ENCODE results near the gene SRA1.
"Not testable (repeated sequence)": the region's sequence is repeated elsewhere in the genome, so short reads cannot be mapped to it uniquely, and the experiment has no call there.

SRA1 gene

DNA sequence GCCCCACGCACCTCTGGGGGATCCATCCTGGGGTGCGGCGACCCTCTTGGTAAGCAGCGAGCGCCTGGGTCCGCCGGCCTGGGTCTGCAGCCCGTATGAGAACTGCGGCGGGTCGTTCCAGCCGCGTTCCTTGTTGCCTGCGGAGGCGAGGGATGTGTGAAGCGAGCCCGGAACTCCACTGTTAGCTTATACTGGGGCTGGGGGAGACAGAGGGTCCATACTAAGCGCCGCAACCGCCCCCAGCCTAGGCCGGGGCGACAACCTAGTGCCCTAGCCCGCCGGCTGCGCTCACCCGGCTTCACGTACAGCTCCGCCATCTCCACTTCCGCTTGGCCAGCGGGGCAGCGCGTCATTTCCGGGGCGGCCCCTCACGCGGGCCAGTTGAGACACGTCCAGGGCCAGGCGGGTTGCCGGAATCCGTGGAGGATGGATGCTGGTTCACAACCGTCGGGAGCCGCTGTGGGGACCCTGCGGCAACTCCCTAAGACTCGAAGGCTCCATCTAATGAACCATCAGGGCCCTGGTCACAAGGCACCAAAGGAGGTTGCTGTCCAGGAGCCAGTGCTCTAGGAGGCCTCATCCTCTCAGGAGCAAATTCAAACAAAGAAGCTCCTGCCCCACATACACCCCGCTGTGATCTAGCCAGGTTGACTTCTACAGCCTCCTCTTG is at the start of gene SRA1:
SRA1 (minus strand) TSS at position 338 of the 670 bp plus-strand sequence; CDS start at position 317, 21 bp downstream.
- DNase-seq (ENCODE audit: low read depth in 4 of 4, low spot score in 1 of 4), result peak; percentile 59 to 81 (median 76)

DNA sequence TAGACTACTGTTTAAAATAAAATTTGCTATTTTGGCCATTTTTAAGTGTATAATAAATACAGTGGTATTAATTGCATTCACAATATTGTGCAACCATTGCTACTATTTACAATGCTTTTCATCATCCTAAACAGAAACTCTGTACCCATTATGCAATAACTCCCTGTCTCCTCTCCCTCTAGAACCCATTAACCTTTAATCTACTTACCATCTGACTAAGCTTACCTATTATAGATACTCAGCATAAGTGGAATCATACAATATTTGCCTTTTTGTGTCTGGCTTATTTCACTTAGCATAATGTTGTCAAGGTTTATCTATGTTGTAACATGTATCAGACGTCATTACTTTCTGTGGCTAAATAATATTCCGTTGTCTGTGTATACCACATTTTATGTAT is 49.8 kb upstream of the SRA1 start:
- no peak for DNase-seq (ENCODE audit: low read depth in 4 of 4, low spot score in 1 of 4)

DNA sequence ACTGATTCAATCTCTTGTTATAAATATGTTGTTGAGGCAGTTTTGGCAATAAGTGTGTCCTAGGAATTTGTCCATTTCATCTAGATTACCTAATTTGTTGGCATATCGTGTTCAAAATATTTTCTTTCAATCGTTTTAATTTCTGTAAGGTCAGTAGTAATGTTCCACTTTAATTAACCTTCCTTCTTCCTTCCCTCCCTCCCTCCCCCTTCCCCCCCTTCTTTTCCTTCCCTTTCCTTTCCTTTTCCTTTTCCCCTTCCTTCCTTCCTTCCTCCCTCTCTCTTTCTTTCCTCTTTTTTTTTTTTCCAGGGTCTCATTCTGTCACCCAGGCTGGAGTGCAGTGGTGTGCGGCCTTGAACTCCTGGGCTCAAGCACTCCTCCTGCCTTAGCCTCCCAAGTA is 48.6 kb upstream of the SRA1 start:
- no peak for DNase-seq (ENCODE audit: low read depth in 4 of 4, low spot score in 1 of 4)

DNA sequence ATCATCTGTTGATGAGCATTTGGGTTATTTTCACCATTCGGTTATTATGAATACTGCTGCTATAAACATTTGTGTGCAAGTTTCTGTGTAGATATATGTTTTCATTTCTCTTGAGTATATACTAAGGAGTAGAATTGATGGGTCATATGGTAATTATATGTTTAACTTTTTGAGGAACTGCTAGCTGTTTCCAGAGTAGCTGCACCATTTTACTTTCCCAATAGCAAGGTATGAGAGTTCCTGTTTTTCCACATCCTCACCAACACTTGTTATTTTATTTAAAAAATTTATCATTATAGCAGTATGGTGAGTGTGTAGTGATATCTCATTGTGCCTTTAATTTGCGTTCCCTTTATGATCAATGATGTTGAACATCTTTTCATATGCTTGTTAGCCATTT is 46.5 kb upstream of the SRA1 start:
- no peak for DNase-seq (ENCODE audit: low read depth in 4 of 4, low spot score in 1 of 4)

DNA sequence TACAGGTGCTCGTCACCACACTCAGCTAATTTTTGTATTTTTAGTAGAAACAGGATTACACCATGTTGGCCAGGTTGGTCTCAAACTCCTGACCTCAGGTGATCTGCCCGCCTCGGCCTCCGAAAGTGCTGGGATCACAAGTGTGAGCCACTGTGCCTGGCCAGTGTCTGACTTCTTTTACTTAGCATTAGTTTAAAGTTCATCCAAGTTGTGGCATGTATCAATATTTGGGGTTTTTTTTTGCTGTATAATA is 46.1 kb upstream of the SRA1 start:
- DNase-seq (ENCODE audit: low read depth in 4 of 4, low spot score in 1 of 4), result not testable (repeated sequence)

DNA sequence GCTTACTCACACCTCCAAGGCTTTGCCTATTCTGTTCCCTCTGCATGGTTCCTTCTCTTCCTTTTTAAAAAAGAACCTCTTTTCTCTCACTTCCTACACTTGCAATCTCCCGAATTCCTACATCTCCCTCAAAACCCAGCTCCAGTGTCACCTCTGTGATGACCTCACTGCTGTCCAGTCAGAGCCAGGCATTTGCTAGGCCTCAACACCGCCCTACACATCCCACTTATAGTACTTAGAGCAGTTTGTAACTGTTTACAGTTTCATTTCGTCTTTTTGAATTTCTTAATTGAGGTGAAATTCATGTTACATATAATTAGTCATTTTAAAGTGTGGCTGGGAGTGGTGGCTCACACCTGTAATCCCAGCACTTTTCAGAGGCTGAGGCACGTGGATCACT is 44.9 kb upstream of the SRA1 start:
- no peak for DNase-seq (ENCODE audit: low read depth in 4 of 4, low spot score in 1 of 4)

DNA sequence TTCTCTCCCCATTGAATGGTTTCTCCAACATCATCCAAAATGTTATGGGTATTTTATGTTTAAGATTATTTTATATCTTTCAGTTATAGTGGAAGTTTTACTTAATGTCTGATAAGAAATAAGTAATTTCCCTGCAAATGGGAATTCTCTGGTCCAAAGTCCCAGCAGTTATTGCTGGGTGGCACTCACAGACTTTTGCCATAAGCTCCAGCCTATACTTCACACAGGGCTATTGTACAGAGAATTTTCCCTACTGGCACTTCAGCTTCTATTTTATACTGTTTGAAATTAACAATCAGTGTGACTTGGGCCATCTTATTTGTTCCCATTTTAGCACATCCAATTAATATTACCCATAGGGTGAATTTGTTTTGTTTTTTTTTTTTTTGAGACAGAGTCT is 42.8 kb upstream of the SRA1 start:
- DNase-seq (ENCODE audit: low read depth in 4 of 4, low spot score in 1 of 4), result no peak

DNA sequence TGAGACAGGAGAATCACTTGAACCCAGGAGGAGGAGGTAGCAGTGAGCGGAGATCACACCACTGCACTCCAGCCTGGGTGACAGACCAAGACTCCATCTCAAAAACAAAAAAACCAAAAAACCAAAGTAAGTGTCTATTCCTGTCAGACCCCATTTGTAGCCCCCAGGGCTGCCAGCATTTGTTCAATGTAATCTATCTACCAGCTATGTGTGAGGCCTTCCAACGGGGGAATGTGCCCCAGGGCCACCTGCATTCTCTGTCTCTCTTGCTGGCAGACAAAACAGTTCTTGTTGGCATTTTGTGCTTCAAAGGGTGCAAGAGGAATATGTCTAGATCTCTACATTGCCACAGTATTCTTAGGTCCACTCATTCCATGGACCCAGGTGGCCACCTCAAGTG is 41.6 kb upstream of the SRA1 start:
- DNase-seq (ENCODE audit: low read depth in 4 of 4, low spot score in 1 of 4), result no peak

DNA sequence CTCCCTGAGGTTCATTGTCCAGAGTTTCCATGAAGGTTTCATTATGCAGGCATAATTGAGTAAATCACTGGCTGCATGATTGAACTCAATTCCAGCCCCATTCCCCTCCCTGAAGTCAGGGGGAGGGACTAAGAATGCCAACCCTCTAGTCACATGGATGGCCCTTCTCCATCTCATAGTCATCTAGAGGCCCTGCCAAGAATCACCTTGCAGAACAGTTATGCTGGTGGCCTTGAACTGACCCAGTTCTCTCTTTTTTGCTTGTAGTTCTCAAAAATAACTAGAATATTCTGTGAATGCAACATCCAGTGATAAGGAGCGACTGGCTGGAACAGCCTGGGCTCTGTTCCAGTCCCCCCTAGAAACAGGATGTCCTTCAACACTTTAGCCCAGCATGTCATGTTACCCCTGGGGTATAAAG is 39.1 kb upstream of the SRA1 start:
- DNase-seq (ENCODE audit: low read depth in 4 of 4, low spot score in 1 of 4), result no peak

DNA sequence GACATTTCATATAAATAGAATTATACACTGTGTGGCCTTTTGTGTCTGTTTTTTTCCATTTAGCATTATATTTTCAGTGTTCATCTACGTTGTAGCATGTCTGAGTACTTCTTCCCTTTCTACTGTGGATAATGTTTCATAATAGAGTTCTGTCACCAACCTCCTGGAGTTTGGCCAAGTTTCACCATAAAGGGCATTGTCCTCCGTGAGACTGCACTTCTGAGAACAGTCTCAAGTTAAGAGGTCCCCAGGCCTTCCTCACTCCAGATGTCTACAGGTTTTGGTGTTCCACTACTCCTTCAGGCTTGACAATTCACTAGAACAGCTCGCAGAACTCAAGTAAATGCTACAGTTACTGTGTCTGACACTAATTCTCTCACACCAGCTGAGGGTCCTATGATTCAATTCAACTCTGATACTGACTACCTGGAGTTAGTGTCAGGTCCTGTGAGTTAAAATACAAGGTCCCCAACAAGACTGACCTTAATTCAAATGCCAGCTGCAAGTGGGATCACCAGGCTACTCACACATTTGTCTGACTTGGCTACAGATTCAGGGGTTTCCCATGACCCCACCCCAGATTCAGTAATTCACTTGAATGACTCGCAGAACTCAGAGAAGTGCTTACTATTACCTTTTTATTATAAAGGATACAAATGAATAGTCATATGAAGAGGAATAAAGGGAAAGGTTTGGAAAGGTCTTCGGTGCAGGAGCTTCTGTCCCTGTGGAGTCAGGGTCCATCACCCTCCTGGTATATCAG is 38.4 kb upstream of the SRA1 start:
- DNase-seq (ENCODE audit: low read depth in 4 of 4, low spot score in 1 of 4), result no peak

DNA sequence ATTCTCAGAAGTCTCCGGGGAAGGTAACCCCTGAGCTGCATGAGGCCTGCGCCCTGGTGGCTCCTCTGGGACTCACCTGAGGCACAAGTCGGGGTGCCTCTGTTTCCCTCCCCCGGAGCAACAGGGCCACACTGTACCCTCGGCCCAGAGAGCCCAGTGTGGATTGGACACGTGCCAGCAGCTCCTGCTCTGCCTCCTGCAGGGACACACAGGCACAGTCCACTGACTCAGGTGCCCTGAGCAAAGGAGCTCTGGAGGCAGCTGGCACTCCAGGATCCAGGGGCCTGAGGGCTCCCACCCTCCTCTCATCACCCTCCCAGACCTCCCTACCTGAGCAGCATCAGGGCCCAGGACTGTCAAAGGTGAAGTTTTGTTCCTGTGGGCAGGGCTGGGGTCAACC is 36.9 kb upstream of the SRA1 start:
- DNase-seq (ENCODE audit: low read depth in 4 of 4, low spot score in 1 of 4), result no peak

DNA sequence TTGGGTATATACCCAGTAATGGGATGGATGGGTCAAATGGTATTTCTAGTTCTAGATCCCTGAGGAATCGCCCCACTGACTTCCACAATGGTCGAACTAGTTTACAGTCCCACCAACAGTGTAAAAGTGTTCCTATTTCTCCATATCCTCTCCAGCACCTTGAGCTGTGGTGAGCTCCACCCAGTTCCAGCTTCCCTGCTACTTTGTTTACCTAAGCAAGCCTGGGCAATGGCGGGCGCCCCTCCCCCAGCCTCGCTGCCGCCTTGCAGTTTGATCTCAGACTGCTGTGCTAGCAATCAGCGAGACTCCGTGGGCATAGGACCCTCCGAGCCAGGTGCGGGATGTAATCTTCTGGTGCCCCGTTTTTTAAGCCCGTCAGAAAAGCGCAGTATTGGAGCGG is 35.8 kb upstream of the SRA1 start:
- not testable (repeated sequence) for DNase-seq (ENCODE audit: low read depth in 4 of 4, low spot score in 1 of 4)

DNA sequence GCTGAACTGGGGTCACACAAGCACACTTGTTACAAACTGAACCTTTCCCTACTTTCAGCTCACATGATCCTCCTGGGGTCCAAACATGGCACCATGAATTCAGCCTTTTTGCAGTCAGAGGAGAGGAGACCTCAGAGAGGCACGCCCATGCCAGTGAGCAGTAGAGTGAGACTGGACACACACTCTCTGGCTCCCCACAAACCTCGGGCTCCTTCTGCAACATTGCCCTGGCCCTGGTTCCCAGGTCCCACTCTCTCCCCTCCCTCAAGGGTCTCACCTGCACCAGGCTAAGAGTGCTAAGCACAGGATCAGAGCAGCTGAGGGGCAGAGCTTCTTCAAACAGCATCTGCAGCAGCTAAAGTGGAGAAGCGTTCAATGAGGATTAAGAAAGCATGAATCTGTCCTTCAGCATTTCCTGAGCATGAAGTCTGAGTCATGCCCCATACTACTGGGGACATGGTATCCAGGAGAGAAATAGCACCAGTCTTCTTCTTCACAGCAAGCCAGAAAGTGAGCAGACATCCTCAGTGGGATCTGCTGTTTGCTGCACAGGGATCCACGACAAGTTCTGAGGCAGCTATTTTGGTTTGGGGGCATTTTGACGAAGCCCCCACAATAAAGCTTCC is 34.6 kb upstream of the SRA1 start:
- no peak for DNase-seq (ENCODE audit: low read depth in 4 of 4, low spot score in 1 of 4)

DNA sequence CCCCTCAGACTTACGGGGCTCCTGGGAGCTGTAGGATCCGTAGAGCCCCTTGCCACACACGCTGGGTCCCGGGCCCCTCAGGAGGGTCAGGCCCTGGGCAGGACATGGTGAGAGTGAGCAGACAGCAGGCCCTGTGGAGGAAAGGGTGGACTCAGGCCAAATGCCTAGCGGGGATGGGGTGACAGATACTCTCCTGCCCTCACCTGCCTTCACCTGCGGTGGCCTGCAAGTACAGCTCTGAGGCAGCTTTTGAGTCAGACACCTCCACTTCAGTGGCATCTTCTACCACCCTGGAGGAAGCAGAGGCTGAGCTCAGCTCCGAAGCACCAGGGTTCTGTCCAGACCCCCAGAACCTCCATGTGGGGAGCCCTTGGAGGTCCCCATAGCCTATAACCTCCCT is 33.6 kb upstream of the SRA1 start:
- no peak for DNase-seq (ENCODE audit: low read depth in 4 of 4, low spot score in 1 of 4)

DNA sequence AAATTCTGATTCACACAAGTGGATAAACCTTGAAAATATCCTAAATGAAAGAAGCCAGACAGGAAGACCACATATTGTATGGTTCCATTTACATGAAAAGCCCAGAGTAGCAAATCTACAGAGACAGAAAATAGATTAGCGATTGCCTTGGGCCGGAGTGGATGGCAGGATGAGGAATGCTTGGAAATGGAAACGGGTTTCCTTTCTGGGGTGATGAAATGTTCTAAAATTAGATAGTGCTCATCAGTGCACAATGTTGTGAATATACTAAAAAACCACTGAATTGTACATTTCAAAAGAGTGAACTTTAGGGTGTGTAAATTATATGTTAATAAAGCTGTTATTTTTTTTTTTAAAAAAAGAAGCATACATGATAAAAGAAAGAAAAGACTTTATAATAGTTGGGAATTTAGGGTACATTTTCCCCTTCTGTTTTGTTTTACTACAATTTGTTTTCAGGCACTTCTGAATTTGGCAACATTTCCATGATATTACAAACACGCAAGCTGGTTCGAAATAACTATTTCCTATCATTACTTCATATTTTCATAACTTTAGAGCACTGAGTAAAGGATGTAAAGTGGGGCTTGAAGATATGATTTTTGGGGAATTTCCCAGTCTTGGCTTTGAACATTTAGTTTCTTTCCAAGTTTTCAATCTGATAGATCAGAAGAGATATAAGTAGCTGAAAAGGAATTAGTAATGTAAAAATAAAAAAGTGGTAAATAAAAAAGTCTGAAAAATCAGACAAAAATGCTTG is 31.2 kb upstream of the SRA1 start:
- no peak for DNase-seq (ENCODE audit: low read depth in 4 of 4, low spot score in 1 of 4)

DNA sequence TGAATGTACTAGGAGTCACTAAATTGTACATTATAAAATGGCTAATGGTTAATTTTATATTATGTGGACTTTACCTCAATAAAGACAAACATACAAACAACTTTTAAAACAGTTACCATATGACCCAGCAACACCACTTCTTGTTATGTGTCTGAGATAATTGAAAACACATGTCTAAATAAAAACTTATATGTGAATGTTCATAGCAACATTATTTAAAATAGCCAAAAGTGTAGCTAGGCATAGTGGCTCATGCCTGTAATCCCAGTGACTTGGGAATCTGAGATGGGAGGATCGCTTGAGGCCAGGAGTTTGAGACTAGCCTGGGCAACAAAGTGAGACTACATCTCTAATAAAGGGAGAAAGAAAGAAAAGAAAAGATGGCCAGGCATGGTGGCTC is 30.2 kb upstream of the SRA1 start:
- DNase-seq (ENCODE audit: low read depth in 4 of 4, low spot score in 1 of 4), result no peak

DNA sequence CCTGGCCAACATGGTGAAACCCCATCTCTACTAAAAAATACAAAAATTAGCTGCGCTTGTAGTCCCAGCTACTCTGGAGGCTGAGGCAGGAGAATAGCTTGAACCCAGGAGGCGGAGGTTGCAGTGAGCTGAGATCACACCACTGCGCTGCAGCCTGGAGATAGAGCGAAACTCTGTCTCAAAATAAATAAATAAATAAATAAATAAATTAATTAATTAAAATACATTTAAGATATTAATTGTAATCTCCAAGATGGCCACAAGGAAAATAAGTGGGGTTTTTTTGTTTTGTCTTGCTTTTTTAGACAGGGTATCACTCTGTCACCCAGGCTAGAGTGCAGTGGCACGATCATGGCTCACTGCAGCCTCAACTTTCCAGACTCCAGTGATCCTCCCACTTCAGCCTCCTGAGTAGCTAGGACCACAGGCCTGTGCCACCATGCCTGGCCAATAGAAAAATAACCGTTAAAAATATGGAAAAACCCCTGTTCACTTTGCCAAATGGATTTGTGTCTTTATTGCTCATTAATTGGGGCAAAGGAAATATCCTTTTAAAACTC is 22.0 kb upstream of the SRA1 start:
- not testable (repeated sequence) for DNase-seq (ENCODE audit: low read depth in 4 of 4, low spot score in 1 of 4)

DNA sequence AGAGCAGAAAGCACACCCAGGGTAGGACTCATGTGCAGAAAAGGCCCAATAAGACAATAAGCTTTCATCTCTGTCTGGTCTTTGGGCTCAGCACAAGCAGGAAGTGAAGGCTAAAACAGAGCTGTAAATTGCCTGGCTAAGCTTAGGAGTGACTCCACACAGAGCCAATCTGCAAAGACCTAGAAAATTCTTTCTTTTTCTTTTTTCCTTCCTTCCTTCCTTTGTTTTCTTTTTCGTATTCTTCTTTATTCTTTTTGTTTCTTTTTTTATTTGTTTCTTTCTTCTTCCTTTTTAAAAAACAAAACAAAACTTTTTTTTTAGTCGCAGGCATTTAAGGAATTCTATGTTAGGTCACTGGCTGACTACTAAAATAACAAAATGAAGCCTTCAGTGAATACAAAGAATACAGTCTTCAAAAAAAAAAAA is 19.5 kb upstream of the SRA1 start:
- DNase-seq (ENCODE audit: low read depth in 4 of 4, low spot score in 1 of 4), result no peak

DNA sequence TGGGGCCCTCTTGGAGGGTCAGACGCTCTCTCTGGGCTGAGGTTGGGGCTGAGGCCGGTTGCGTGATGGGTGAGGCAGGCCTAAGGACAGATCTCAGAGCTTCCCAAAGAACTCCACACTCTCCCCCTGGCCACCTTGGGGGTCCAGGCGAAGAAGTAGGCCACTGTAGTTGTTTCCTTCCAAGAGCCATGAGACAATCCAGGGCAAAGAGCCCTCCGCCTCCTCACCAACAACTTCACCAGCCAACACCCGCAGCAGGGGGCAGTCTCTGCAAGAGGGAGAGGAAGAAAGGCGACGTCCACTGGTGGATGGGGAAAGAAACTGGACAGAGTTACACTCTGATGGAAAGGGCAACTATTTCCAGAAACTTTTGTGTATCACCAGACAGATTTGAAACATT is 18.0 kb upstream of the SRA1 start:
- DNase-seq (ENCODE audit: low read depth in 4 of 4, low spot score in 1 of 4), result no peak

DNA sequence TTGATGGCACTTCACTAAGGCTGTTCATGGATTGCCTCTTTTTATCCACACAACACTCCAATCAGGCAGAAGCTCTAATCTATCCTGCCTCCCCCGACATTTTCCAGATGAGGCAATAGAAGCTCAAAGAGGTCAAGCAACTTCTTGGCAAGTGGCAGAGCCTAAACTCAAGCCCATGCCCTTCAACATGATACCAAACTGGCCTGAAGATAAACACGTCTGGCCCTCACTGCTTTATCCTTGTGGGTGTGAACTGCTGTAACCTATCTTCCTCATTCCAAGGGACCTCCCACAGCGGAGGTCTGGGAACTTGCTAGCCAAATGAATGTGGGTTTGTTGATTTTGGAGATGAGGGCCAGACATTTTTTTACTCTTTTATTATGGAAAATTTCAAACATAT is 16.9 kb upstream of the SRA1 start:
- no peak for DNase-seq (ENCODE audit: low read depth in 4 of 4, low spot score in 1 of 4)

DNA sequence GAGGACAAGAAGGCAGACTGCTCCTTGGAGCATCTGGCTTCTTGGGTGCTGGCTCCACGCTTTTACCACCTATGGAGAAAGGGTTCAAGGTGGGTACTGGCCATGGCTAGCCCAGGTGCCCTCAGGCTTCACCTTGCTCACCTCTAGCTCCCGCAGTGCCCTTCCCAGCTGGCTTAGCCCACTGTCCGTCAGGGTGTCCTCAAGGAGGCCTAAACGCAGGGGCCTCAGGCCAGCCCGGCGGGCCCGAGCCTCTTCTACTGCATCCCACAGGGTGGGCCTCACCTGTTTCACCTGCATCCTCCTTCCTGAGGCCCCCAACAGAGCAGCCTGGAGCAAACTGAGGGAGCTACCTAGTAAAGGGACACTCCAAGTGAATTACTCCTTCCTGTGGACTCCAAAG is 16.4 kb upstream of the SRA1 start:
- DNase-seq (ENCODE audit: low read depth in 4 of 4, low spot score in 1 of 4), result no peak

DNA sequence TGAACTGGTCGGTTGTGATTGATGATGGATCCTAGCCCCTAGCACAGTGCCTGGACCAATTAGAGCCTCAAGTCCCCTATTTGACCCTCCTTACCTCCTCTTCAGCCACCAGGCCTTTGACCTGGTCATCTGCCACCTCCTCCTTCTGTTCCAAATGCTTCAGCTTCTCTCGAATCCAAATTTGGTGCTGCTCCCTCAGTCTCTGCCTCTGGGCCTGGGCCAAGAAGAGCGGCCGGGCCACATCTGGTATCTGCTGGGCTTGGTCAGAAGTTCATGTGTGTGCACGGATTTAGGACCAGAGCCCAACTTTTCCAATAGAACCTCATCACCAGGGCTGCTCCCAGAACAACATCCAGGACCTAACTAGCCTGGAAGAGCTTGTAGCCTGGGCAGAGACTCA is 13.8 kb upstream of the SRA1 start:
- DNase-seq (ENCODE audit: low read depth in 4 of 4, low spot score in 1 of 4), result no peak
